Tibial nerve (tissue), 3 donors: ENCODE measurements around the gene MMP10.

Experiments
- POLR2A ChIP-seq, 2 donors: fragments of 450-650 bp; IDR thresholded peaks; one replicate each; pipeline ENCODE4 v1.6.1; 2017; ENCODE audit warnings: antibody characterized with exemption in 2 of 2, mild to moderate bottlenecking in 2 of 2, moderate library complexity in 2 of 2
- TF ChIP-seq, protein P1 (sequence below), 5 experiments: fragments of 200-600 bp in 3 of 5; fragments of 450-650 bp in 2 of 5; sonication (generic) in 3 of 5; IDR thresholded peaks; one replicate each; pipeline ENCODE4 v1.5.1; 2016 to 2019; ENCODE audit warnings: antibody characterized with exemption in 5 of 5, mild to moderate bottlenecking in 3 of 5, moderate library complexity in 2 of 5

DNA sequence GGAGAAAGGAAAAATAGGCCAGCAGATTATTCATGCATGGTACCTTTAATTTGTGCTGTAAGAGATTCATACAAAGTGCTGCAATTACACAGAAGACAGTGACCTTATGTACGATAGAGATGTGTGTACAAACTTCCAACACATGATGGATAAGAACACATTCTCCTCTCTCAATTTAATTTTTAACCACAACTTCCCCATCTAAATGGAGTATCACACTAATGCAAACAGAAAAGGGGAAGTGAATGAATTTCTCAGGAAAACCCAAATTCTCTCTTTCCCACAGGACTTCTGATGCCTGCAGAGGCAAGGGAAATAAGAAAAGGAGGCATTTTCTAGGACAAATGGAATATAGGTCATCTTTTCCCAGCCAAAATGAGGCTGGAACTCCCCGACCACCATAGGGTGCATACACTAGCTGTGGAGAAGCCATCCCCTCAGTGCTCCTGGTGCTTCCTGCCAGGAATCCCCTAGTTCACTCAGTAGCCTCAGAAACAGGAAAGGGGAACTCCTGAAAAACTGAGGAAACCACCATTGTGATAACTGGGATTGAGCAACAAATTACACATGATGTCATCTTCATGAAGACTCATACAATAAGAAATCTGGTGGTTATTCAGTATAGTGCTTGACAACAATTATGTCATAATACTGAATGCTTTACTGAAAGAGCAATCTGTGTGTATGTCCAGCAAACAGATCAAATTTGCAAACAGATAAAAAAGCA lies 22.4 kb downstream of the MMP10 start:
- TF ChIP-seq, protein P1, sequence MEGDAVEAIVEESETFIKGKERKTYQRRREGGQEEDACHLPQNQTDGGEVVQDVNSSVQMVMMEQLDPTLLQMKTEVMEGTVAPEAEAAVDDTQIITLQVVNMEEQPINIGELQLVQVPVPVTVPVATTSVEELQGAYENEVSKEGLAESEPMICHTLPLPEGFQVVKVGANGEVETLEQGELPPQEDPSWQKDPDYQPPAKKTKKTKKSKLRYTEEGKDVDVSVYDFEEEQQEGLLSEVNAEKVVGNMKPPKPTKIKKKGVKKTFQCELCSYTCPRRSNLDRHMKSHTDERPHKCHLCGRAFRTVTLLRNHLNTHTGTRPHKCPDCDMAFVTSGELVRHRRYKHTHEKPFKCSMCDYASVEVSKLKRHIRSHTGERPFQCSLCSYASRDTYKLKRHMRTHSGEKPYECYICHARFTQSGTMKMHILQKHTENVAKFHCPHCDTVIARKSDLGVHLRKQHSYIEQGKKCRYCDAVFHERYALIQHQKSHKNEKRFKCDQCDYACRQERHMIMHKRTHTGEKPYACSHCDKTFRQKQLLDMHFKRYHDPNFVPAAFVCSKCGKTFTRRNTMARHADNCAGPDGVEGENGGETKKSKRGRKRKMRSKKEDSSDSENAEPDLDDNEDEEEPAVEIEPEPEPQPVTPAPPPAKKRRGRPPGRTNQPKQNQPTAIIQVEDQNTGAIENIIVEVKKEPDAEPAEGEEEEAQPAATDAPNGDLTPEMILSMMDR (IDR thresholded peaks at IDR 0.05), result no peak
- no peak for TF ChIP-seq POLR2A (IDR thresholded peaks at IDR 0.05)
